BJ (cell line): Measurements from ENCODE around the gene ATF3. TPM values are rescaled to one million over a fixed set of nuclear protein-coding genes. Genes with fewer than 3 reads are reported as not detected.

Experiments
- CTCF ChIA-PET: fragments of 350-600 bp; formaldehyde crosslinking; extraction: SDS; loops from one replicate; lab custom pipeline; 2021; ENCODE audit warnings: antibody characterized with exemption, inconsistent platforms; lab: Yijun Ruan, JAX
- POLR2A ChIA-PET: fragments of 300-600 bp; sonication (Branson Sonifier 250); formaldehyde crosslinking; extraction: SDS; loops from one replicate; lab custom pipeline; 2021; ENCODE audit warnings: antibody characterized with exemption; lab: Charles Lee
- DNase-seq: peaks from one replicate; pipeline ENCODE4 v3.0.0-alpha.2; 2011; ENCODE audit warnings: low read depth
- H3K27me3 ChIP-seq: 2 replicates; pipeline ENCODE4 v1.6.0; 2011; ENCODE audit warnings: low read length; ENCODE audit not compliant: control insufficient read depth, insufficient read depth
- H3K36me3 ChIP-seq: 2 replicates; pipeline ENCODE4 v1.5.1; 2011; ENCODE audit warnings: low read length; ENCODE audit not compliant: control insufficient read depth, insufficient read depth
- H3K4me3 ChIP-seq: 2 replicates; pipeline ENCODE4 v1.5.1; 2011; ENCODE audit warnings: low read depth, mild to moderate bottlenecking, control low read depth, low read length
- CTCF ChIP-seq: IDR thresholded peaks from 2 replicates; pipeline ENCODE4 v1.5.1; 2011; ENCODE audit warnings: low read depth, mild to moderate bottlenecking, control low read depth, inconsistent platforms, low read length, moderate library complexity; ENCODE audit not compliant: insufficient read depth
- polyA plus RNA-seq: library from polyadenylated mRNA; depleted of rRNA; stranded (reverse); fragments of >200 nt; gene quantifications from 2 replicates; pipeline ENCODE4 v1.2.3, GENCODE V29; 2011; rRNA removed

The ATF3 gene
- polyA plus RNA-seq, 1 experiment, result 5.6 TPM

GRCh38 chr1:212668477-212668876 is 59.9 kb downstream of the ATF3 start:
- CTCF ChIA-PET, result interaction anchor here (0.7 to 2.7 kb wide), 11 partner anchors 9 to 329 kb away, joined by 3 to 14 read pairs (median 5); partner anchors contain the start of gene ATF3
- no peaks in the 10 kb centered on the region for H3K36me3 ChIP-seq
- TF ChIP-seq CTCF, result no peak
- peaks cover 2% of the 10 kb centered on the region; the same call in 1 of the 2 replicates for H3K27me3 ChIP-seq
- POLR2A ChIA-PET, result no interaction called here
- no peak overlapping the region for H3K4me3 ChIP-seq
- no peak for DNase-seq

DNA sequence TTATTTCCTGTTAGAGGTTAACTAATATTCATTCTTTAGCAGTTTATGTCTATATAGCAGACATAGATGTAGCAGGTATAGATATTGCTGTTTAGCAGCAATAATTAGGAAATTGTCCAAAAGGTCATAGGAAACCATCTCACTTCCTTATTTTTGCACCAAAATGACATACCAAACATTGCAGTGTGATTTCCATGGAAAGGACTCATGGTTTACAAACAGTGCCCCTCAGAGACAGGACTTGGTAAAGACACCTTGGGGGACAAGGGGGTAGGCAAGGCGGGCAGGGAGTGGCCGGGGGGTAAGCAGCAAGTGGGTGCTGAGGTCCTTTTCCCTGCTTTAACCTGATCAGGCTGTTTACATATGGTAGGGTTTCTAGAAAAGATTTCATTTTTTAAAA is 60.5 kb downstream of the ATF3 start:
- Histone ChIP-seq H3K4me3 (no peak overlapping the region), H3K27me3 (peaks cover 2% of the 10 kb centered on the region; the same call in 1 of the 2 replicates), H3K36me3 (no peaks in the 10 kb centered on the region)
- TF ChIP-seq CTCF, result peak; percentile 38; the same call in 1 of the 2 replicates
- DNase-seq, result no peak
- ChIA-PET CTCF (interaction anchor here (0.7 to 2.7 kb wide), 4 partner anchors 9 to 192 kb away, joined by 3 to 14 read pairs (median 3); no protein-coding TSS in a partner anchor), POLR2A (no interaction called here)

DNA sequence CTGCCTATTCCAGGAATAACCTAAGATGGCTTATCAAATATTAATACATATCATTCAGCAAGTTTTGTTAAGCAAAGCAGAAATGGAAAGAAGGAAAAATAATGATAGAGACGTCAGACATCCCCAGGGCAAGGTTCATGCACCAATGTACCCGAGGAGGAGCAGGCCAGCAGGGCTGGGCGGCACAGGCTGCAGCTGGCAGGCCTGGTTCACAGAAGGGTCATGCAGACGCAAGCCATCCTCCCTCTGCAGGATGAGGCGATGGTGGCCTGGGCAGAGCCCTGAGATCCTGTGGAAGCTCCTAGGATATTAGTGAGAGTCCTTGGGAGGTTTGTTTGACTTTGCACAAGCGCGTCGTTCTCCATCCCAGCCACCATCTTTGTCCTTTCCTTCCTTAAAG is 61.0 kb downstream of the ATF3 start:
- H3K4me3 ChIP-seq, result no peak overlapping the region
- TF ChIP-seq CTCF, result no peak
- ChIA-PET CTCF (interaction anchor here (1.0 kb wide), 1 partner anchor 116 kb away, joined by 3 read pairs; no protein-coding TSS in a partner anchor), POLR2A (no interaction called here)
- H3K36me3 ChIP-seq, result no peaks in the 10 kb centered on the region
- DNase-seq, result no peak
- peaks cover 2% of the 10 kb centered on the region; the same call in 1 of the 2 replicates for H3K27me3 ChIP-seq

- peaks cover 2% of the 10 kb centered on the region; the same call in 1 of the 2 replicates for H3K27me3 ChIP-seq
- ChIA-PET POLR2A (no interaction called here), CTCF (no interaction called here)
- no peaks in the 10 kb centered on the region for H3K36me3 ChIP-seq
- no peak for DNase-seq
- no peak for TF ChIP-seq CTCF
- H3K4me3 ChIP-seq, result no peak overlapping the region
These were observed 61.7 kb downstream of the ATF3 start for GRCh38 chr1:212670301-212670700.

Other genes with a start within 250 kb of the ATF3 start
- 8.3 and 12.7 TPM in 2 replicates for gene PACC1, start 193.9 kb upstream of the ATF3 start, polyA plus RNA-seq
- gene NENF, start 175.8 kb upstream of the ATF3 start, polyA plus RNA-seq, result 77.4 and 85.6 TPM in 2 replicates
- gene BATF3, start 91.1 kb downstream of the ATF3 start, polyA plus RNA-seq, result 1.5 and 1.7 TPM in 2 replicates
- gene NSL1, start 183.0 kb downstream of the ATF3 start, polyA plus RNA-seq, result 16.4 and 22.7 TPM in 2 replicates
- 4.6 and 9.5 TPM in 2 replicates for gene TATDN3, start 183.1 kb downstream of the ATF3 start, polyA plus RNA-seq
- not detected in 2 replicates for gene SPATA45, start 238.9 kb downstream of the ATF3 start, polyA plus RNA-seq
- 0.88 and 1.4 TPM in 2 replicates for gene FLVCR1, start 249.5 kb downstream of the ATF3 start, polyA plus RNA-seq